ENCODE data around the gene OTUB2. TPM values are rescaled to one million over a fixed set of nuclear protein-coding genes. Genes with fewer than 3 reads are reported as not detected.
A peak's percentile ranks its signal among the peaks of the same experiment; 100 is the strongest.

The OTUB2 gene
- total and polyA plus RNA-seq, 2 of the 8 experiments (the other 6 are each of a cell fraction or from before 2014, with no cell fraction given), result 2.2 to 4.2 TPM

DNA sequence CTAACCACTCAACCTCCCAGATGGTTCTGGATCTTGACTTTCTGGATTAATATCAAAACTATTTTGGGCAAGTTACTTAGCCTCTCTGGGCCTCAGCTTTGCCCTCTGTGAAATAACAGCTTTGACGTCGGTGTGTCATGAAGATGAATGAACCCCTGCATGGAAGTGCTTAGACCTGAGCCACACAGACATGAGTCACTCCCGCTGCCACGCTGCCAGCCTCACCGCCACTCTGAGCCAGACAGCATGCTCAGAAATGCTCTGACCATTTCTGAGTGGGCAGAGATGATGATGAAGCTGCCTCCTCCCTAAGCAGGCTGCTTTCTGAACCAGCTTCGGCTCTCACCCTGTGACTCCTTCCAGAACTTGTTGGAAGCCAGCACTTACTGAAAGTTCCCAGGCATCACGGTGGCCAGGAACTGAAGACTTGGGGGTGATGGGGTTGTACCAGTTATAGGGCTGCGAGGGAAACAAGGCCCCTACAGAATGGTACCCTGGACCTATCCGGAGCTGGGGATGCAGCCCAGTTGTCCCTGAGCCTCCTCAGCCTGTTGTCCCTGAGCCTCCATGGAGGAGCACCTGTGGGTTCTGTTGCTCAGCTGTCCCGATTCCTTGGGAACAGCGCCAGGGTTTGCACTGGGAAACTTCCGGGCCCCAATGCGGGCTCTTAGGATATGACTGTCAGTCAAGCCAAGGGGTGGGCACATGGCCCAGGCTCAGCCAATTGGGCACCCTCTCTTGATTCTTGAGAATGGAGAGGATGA is 31.0 kb upstream of the OTUB2 start:
- Histone ChIP-seq H4K5ac (ENCODE audit: insufficient read length, low read depth, low read length) (no peak overlapping the region), H4K20me1 (replicated peaks in 1 of 2; ENCODE audit: control insufficient read depth in 1 of 2, insufficient read depth in 2 of 2, low read length in 2 of 2) (no peaks in the 10 kb centered on the region), H3K4me2 (ENCODE audit: insufficient read depth in 1 of 2, low read depth in 2 of 2, low read length in 2 of 2) (no peak overlapping the region), H2BK5ac (ENCODE audit: low read depth, low read length) (no peak overlapping the region), H2BK12ac (ENCODE audit: low read depth, low read length) (no peak overlapping the region), H3K27ac (ENCODE audit: low read depth, low read length) (no peak overlapping the region), H2BK120ac (replicated peaks; ENCODE audit: low read depth, low read length) (no peak overlapping the region), H3K36me3 (ENCODE audit: control insufficient read depth in 2 of 4, insufficient read depth in 4 of 4, low read length in 3 of 4) (no peaks in the 10 kb centered on the region), H3K9ac (replicated peaks in 1 of 4; ENCODE audit: extremely low read depth in 1 of 4, low read depth in 3 of 4, low read length in 3 of 4) (no peak overlapping the region), H2BK15ac (ENCODE audit: low read length) (no peak overlapping the region), H3K27me3 (replicated peaks in 1 of 4; ENCODE audit: control insufficient read depth in 3 of 4, extremely low read depth in 1 of 4, insufficient read depth in 3 of 4, low read length in 3 of 4) (no peaks in the 10 kb centered on the region), H3K14ac (ENCODE audit: insufficient read length) (no peak overlapping the region), H2AK5ac (ENCODE audit: low read depth, low read length) (no peak overlapping the region), H3K56ac (replicated peaks; ENCODE audit: insufficient read length, low read depth, low read length) (no peak overlapping the region), H4K91ac (replicated peaks; ENCODE audit: insufficient read length, low read length) (no peak overlapping the region), H3K79me2 (ENCODE audit: control insufficient read depth in 1 of 2, insufficient read depth in 2 of 2, low read length in 2 of 2) (no peaks in the 10 kb centered on the region), H3K79me1 (ENCODE audit: low read depth, low read length) (no peaks in the 10 kb centered on the region; the same call in 1 of the 2 replicates), H3K23me2 (ENCODE audit: low read depth, low read length) (no peaks in the 10 kb centered on the region), H3K4me1 (replicated peaks in 1 of 4; ENCODE audit: control insufficient read depth in 3 of 4, insufficient read depth in 4 of 4, low read length in 3 of 4) (peaks cover 0 to 6% (median 0%) of the 10 kb centered on the region in 4 experiments; a peak in 2 of 7 replicates), H2BK20ac (ENCODE audit: low read length) (no peak overlapping the region), H3K18ac (ENCODE audit: extremely low read depth, low read length) (no peak overlapping the region), H3K4ac (replicated peaks; ENCODE audit: insufficient read length, low read depth, low read length) (no peak overlapping the region), H2AFZ (ENCODE audit: low read length) (no peak overlapping the region), H3K4me3 (ENCODE audit: extremely low read depth in 1 of 4, insufficient read depth in 2 of 4, low read depth in 3 of 4, low read length in 4 of 4) (no peak overlapping the region), H3K9me3 (ENCODE audit: insufficient read depth in 2 of 2, low read depth in 1 of 2, low read length in 1 of 2) (no peaks in the 10 kb centered on the region), H4K8ac (ENCODE audit: extremely low read depth, insufficient read depth, low read length) (no peak overlapping the region), H3K23ac (ENCODE audit: insufficient read length) (no peak overlapping the region)
- POLR2A ChIA-PET (ENCODE audit: partially characterized antibody), result no interaction called here
- FAIRE-seq (no peak), DNase-seq (ENCODE audit: low read depth in 1 of 2, low spot score in 2 of 2) (no peak)
- TF ChIP-seq JUN (IDR thresholded peaks at IDR 0.05; ENCODE audit: low read depth, low read length), result no peak
- TF ChIP-seq, protein P1, sequence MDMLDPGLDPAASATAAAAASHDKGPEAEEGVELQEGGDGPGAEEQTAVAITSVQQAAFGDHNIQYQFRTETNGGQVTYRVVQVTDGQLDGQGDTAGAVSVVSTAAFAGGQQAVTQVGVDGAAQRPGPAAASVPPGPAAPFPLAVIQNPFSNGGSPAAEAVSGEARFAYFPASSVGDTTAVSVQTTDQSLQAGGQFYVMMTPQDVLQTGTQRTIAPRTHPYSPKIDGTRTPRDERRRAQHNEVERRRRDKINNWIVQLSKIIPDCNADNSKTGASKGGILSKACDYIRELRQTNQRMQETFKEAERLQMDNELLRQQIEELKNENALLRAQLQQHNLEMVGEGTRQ (IDR thresholded peaks at IDR 0.05; ENCODE audit: low read length), result peak; percentile 38; the same call in 1 of the 2 replicates
- WGBS, 2 experiments (ENCODE audit: extremely low coverage in 1 of 2, insufficient coverage in 1 of 2, insufficient read length in 1 of 2, insufficient replicate concordance in 2 of 2, low coverage in 1 of 2, low lambda C conversion rate in 2 of 2, missing lambda C conversion rate in 1 of 2), result 88% methylated on average over 12 of the region's 13 CpGs; no CpG with 5 or more reads in 1 of the 2 experiments
- CTCF ChIA-PET (ENCODE audit: partially characterized antibody), result interaction anchor here (0.5 to 20.5 kb wide), 11 partner anchors 9 to 1423 kb away, joined by 3 to 484 read pairs (median 3); no protein-coding TSS in a partner anchor

Measured in H1 (cell line).